Heart left ventricle (tissue), 13 donors: Measurements from ENCODE around the gene RPRD1A.

Source experiments
- POLR2A ChIP-seq, 2 donors: fragments of 450-650 bp; IDR thresholded peaks; one replicate each; pipeline ENCODE4 v1.6.1; 2017; ENCODE audit warnings: antibody characterized with exemption in 2 of 2, mild to moderate bottlenecking in 2 of 2, moderate library complexity in 2 of 2
- TF ChIP-seq, protein P1 (sequence below), 12 donors: fragments of 200-600 bp; sonication (generic) in 4 of 12; IDR thresholded peaks; one replicate each; pipeline versions ENCODE4 v1.5.0 to v1.8.0; 2018 to 2022; ENCODE audit warnings: antibody characterized with exemption in 12 of 12, mild to moderate bottlenecking in 5 of 12
- donor health status: ischemic (EF 13 %, LVEDD 7.1; RV severe dilation, severe dysfunction).
- donor health status: DM: no; HTN: yes; CAD: no.
- donor health status: DM: no; HTN: no; CAD: no.
- donor health status: ischemic (EF 25% LVEDD 6.9; RV normal size, moderate dysfunction).
- donor health status: ischemic (EF 25% LVEDD 5.7; RV mildly dilated, moderate dysfunction).
- donor health status: ischemic (EF 35%, LVEDD 5.7; RV mildly dilated, moderate dysfunction).
- donor health status: nonischemic (EF 11% LVEDD 7.7; RV severe dilation, severe dysfunction).
- donor health status: DM: yes; HTN: yes; CAD: no.
- donor health status: PGD.
- donor health status: ischemic (EF 29% LVEDD 5.4; RV normal size, mild dysfunction).
- donor health status: nonischemic (EF 23%, LVEDD 6.1; RV moderate dilation, normal function).

DNA sequence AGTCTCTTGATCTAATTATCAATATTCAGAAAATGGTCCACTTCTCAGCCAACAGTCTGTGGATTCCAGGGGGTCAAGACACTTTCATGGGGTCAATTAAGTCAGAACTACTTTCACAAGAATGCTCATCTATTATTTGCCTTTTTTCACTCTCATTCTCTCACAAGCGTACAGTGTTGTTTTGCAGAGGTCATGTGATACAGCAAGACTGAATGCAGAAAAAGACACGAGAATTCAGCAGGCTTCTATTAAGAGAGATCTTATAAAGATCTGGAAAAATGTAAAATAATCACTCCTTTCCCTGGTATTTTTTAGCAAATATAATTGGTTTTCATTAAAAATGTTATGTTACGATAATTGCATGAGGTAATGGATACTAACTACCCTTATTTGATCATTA is 8.7 kb downstream of the RPRD1A start:
- TF ChIP-seq, protein P1, sequence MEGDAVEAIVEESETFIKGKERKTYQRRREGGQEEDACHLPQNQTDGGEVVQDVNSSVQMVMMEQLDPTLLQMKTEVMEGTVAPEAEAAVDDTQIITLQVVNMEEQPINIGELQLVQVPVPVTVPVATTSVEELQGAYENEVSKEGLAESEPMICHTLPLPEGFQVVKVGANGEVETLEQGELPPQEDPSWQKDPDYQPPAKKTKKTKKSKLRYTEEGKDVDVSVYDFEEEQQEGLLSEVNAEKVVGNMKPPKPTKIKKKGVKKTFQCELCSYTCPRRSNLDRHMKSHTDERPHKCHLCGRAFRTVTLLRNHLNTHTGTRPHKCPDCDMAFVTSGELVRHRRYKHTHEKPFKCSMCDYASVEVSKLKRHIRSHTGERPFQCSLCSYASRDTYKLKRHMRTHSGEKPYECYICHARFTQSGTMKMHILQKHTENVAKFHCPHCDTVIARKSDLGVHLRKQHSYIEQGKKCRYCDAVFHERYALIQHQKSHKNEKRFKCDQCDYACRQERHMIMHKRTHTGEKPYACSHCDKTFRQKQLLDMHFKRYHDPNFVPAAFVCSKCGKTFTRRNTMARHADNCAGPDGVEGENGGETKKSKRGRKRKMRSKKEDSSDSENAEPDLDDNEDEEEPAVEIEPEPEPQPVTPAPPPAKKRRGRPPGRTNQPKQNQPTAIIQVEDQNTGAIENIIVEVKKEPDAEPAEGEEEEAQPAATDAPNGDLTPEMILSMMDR (IDR thresholded peaks at IDR 0.05): no peak
- no peak for TF ChIP-seq POLR2A (IDR thresholded peaks at IDR 0.05)
